NCI-H526 (cell line): ENCODE data around the gene PTPRK.

Experiments
- DNase-seq, 2 experiments: peaks; one replicate each; lab custom pipeline; 2025; lab: John Stamatoyannopoulos, UW

Gene PTPRK

DNA sequence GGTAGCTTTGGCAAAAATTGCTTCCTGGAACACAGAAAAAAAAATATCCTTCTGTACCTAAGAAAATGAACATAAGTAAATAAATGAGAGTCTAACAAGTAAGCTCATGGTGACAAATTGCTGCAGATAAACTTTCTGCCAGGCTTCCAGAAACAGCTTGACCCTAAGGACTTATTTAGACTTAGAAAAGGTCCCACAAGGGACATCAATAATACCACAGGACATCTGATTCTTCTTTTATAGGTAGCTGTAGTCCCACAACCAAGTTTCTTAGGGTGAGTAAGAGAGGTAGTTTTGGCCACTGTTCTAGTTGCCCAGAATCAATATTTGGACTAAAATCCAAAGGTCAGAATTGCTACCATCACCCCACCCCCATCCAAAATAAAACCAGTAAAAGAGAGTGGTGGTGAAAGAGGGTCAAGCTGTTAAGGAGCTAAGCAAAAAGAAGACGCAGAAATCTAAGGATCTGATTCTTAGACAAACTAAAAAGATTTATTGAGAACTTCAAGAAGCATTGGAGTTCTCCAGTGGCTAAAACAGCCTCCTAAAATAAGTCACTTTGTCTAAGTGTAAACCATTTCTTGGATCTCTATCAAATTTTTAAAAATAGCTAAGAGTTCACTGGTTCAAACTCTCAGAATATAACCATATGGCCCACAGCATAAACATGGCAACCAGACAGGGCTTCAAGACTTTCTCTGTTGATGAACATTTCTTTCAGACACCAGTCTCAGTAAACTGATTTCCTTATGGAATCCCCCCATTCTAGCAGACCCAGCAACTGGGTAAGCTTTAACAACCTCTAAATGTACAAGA is 180.6 kb downstream of the PTPRK start:
- DNase-seq, result no peak

DNA sequence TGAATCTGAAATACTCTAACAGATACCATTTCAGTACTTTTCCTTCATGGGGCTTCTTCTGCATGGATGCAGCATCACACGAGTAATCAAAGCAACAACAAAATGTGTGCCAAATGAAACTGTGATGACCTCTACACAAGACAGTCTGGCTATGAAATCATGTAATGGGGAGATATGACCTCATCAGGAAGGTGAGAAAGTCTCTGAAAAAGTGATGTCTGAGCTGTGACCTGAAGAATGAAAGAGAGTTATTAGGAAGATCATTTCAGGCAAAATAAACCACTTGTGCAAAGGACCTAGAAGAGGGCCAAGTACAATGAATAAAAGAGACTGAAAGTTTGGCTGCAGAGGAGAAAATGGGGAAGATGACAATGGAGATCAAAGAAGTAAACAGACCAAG is 182.8 kb downstream of the PTPRK start:
- DNase-seq, result no peak

DNA sequence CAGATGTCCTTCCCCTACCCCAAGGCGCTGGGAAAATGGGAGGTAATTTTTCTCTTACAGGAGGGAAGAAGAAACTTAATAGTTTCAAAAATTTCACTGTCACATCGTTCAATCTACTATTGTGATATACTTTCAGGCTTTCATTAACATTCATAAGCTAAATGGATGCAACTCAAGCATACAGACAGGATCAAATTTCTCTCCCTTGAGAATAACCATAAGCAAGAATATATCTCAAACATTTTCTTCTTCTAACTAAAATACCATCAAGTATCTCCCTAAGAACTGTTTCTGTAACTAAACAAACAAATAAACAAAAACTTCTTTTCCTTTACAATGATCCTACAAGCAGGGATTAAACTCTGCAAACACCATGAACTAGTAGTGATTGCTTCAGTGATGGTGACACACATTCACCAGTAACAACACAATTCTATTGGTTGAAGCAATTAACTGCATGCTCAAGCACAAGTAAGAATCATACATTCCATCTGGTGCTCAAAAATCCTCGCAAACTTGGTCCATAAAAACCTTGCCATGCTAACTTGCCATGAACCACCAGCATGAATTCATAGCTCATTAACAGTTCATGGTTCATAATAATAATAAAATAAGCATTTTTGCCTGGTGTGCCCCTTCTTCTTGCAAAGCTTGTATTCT is 183.8 kb downstream of the PTPRK start:
- DNase-seq, result no peak

DNA sequence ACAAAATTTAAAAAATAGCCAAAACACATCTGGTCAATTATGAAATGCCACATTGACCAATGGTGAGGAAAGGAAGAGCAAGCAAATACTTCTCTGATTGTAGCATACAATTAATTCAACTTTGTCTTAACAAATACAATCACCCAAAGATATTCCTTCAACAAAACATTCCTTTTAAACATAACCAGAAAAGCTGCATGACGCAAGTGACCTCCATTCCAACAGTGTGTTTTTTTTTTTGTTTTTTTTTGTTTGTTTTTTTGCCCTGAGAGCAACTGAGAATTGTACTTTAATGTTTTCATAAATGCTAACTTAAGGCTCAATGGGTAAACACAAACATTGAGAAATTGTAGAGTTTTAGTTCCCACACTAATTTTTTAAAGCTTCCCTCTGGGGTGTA is 184.4 kb downstream of the PTPRK start:
- DNase-seq, result no peak

DNA sequence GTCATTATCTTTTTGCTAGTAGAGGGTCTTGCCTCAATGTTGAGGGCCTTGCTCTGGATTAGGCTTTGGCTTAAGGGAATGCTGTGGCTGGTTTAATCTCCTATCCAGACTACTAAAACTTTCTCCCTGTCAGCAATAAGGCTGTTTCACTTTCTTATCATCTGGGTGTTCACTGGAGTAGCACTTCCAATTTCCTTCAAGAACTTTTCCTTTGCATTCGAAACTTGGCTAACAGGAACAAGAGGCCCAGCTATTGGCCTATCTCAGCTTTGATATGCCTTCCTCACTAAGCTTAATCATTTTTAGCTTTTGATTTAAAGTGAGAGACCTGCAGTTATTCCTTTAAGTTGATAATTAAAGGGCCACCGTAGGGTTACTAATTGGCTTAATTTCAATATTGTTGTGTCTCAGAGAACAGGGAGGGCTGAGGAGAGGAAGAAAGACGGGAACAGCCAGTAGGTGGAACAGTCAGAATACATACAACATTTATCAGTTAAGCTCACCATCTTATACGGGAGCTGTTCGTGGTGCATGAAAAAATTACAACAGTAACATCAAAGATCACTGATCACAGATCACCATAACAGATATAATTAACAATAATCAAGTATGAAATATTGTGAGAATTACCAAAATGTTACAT is 186.7 kb downstream of the PTPRK start:
- DNase-seq, result no peak

DNA sequence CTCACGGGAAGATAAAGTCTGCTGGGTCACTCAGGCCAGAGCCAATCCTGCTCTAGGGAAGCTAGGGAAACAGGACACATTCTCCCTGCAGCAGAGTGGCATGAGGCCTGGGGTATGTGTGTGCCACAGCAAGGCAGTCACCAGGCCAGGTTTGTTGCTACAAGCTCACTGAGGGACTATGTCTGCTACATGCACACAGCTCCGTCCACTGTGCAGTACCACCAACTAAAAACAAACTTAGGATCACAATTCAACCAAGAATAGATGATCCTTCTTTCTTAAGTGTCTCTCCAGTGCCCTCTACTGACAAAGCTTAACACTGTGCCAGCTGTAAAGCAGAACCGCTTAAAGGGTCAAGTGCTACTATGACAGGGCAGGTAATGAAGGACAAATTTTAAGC is 192.5 kb downstream of the PTPRK start:
- DNase-seq, result peak; percentile 16 to 65

DNA sequence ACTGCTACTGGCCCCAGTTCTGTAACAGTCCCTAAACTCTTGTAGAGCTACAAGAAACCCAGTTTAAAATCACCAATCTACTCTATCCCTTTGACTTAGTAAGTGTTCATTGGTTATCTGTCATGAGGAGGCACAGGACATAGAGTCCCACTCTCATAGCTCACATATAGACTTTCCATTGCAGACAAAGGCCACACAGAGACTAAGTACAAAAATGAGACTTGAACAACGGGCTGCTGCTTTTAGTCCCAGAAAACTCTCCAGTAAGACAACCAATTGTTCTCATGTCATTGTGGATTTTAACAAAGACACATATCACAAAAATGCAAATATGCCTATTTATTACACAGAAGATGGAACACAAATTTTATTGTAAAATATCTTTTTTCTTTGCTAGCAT is 197.4 kb downstream of the PTPRK start:
- DNase-seq, result no peak

DNA sequence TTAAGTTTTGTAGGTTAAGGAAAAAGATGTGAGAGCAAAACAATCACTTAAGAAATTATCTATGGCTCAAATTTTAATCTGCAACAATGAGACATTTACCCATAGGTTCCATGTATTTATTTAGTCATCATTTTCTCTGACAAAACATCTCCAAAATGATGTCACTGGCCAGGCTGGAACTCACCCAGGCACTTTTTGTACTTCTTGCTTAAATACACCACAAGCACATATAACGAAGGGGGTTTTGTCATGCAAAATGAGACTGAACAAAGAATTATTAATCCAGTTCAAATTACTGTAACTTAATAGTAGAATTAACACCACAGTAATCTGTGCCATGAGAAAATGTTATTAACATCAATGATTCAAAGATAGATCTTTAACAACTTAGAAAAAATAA is 200.5 kb downstream of the PTPRK start:
- no peak for DNase-seq

DNA sequence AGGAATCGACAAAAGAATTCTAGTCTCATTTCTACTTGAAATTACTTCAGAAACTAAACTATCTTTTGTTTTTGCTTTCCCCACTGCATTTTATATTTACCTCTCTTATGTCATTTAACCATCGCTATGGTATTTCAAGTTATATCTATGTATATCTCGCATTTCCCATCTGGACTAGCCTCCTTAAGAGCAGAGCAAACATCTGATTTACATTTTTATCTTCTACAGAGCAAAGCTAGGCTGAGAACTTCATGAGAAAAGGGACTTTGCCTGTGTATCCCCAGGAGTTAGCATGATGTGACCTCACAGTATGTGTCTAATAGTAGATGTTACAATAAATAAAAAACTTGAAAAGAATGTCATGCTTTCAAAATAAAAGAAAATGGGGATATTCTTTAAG is 201.2 kb downstream of the PTPRK start:
- no peak for DNase-seq

DNA sequence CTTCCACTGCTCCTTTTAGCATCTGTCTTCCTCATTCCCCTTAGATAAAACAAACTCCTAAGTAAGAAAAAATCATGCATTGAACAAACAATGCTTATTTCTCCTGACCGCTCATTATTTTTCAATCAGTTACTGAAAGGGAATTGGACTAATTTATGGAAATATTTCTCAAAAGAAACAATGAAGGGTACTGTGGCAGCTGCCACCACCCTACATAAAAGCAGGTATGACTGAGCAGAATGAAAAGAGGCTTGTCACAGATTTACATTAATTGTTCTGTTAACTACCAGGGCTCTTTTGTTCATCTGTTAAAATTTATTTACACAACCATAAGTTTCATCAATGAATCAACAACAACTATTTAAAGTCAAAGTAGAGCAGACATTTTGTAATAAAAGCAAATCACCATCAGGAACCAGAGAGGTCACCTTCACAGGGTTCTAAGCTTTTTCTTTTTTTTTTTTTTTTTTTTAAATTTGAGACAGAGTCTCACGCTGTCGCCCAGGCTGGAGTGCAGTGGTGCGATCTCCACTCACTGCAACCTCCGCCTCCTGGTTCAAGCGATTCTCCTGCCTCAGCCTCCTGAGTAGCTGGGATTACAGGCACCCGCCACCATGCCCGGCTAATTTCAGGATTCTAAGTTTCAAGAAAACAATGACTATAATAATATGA is 204.0 kb downstream of the PTPRK start:
- DNase-seq, result peak; percentile 3 to 4

DNA sequence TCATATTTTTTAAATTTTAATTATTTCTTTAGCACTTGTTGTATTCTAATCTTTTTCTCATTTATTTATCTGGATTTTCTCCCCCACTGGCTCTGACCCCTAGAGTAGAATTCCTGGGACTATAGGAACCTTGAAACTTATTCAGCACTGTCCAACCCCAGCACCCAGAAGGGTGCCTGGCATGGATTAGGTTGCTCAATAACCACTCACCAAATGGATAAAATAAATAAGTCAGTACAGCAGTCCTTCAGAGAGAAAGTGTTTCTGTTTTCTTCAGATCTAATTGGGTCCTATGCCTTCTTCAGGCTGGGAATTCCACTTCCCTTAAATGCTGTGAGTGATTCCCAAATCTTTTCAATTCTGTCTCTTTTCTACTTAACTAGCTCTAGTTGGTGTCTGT is 206.2 kb downstream of the PTPRK start:
- DNase-seq, result no peak

DNA sequence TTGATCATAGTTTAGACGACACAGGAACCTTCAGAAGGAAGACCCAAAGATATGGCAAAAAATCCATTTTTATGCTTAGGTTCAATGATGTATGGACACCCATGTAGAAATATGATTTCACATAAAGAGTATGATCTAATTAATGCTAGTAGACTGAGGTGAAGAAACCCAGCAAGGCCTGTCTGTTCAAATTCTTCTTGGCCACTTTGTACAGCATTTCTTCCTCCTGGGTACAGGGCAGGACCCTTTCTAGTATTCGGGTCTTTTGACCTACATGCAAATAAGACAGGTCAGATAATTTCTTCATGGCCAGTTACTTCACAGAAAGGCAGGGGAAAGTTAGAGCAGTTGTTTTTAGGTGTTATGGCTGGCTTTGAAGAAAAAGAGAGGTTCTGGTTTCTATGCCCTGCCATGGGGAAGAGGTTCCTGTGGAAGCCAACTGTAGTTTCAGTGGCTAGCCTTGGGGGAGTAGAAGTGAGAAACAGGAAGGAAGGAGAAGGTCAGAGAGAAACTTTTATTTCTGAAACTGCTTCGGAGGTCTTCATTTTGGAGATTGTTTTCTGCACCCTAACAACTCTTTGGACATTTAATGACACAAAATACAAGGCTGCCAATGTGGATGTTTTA is 208.3 kb downstream of the PTPRK start:
- DNase-seq, result no peak

DNA sequence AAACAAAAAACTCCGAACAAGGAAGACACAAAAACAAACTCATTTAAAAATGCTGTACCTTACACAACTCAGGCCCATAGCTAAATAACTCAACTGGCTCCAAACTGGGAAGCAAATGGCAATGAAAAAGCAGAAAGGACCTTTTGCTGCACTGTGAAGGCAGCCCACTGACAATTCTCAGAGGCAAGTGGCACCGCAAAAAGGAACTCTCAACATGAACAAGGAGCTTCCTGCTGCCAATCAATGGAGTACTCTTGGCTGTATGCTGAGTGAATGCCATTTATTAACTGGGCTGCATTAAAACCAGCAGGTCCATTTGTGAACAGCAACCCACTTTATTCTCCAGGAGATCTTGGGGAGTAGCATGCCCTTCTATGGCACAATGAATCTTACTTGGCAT is 209.9 kb downstream of the PTPRK start:
- DNase-seq, result no peak

DNA sequence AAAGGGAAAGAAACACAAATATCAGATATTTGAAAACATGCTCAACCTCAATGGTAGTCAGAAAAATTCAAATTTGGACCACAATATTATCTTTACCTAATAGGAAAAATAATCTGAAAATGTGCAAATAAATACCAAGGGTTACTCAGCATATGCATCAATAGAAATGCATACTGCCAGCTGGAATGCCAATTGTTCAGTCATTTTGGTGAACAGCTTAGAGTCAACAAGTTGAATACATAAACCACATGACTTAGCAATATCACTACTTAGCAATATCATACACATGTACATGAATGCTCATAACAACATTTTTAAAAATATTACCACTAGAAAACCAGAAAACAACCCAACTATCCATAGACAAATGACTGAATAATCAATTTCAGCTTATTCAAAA is 212.7 kb downstream of the PTPRK start:
- DNase-seq, result no peak

DNA sequence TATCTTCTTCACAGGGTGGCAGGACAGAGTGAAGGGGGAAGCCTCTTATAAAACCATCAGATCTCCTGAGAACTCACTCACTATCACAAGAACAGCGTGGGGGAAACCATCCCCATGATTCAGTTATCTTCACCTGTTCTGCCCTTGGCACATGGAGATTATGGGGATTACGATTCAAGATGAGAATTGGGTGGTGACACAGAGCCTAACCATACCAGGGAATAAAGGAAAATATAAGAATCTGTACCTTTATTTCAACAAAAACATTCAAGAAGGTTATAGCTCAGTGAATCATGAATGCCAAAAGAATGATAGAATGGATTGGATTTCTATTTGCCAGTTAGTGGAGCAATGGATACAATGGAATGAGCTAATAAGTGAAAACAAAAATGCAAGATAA is 214.4 kb downstream of the PTPRK start:
- no peak for DNase-seq

DNA sequence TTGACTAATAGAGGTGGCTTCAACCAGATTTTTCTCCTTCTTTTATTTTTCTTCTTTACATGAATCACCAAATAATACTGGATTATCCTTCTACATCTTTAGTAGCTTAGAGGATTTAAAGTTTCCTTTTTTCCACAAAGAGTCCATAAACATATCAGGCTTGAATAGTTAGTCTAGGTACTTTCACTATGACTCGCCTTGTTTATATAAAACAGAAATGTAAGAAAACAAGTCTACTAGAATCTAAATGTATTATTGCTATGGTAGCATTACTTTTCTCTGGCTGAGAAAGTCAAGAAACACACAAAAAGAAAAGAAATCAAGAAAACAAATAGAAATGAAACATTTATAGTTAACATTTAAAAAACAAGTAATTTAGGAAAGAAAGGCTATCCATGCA is 215.2 kb downstream of the PTPRK start:
- no peak for DNase-seq

DNA sequence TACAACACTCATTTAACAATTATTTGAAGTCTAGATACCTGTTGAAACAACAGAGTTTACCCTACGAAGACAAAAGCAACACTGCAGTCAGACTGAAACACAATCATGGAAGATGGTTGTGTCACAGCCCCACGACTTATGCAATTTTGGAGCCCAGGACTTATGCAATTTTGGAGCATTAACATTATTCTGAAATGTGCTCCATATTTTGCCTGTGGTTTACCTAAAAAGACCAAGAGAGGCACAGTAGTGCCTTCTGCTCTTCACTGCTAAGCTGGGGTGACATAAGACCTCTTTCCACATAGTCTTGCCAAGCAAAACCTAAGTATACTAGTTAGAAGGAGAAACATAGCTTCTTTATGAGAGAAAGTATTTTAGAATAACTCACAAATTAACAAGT is 216.5 kb downstream of the PTPRK start:
- no peak for DNase-seq

DNA sequence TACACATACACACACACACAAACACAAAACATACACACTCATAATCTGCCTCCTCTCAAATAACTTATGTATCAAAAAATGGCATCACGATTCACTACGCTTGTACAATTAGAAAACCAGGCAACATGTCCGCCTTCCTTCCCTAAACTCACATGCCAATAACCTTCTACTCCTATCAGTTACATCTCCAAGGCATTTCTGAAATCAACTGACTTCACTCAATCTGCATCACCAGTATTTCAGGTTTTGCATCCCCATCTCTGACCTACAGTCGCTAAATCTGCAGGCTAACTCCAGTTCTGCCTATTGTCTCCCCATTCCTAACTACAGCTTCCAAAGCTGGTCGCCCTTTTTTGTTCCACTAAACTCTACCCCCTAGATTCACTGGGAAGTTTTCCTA is 217.5 kb downstream of the PTPRK start:
- no peak for DNase-seq

DNA sequence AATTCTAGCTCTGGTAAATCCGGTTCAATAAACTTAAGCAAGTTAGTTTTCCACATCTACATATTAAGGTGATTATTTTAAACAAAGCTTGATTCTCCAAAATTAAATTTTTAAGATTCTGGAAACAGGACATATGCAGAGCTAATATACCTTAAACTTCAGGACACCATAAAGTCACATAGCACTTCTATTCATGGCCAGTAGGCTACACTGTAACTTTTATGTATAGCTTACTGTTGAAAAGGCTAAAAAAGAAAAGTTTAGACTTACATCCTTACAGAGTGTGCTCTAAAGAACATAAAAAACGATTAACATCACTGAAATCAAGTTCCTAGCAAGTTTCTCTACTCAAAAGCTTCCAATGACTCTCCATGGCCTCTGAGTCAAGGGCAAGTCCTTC is 224.7 kb downstream of the PTPRK start:
- DNase-seq, result no peak

DNA sequence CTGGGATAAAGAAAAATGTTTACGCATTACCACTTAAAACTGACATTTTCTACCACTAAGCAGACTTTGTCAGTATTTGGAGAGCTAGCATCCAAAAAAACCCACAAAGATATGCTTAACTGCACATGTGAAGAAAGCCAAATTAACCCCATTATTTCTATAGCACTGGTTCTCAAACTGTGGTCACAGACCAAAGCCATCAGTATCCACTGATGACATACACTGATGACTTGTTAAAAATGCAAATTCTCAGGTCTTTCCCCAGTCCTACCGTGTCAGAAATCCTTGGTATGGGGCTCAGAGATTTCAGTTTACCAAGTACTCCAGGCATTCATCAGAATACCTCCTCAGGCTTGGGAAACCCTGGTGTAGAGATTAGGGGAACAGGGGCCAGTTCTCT is 230.2 kb downstream of the PTPRK start:
- DNase-seq, result no peak

DNA sequence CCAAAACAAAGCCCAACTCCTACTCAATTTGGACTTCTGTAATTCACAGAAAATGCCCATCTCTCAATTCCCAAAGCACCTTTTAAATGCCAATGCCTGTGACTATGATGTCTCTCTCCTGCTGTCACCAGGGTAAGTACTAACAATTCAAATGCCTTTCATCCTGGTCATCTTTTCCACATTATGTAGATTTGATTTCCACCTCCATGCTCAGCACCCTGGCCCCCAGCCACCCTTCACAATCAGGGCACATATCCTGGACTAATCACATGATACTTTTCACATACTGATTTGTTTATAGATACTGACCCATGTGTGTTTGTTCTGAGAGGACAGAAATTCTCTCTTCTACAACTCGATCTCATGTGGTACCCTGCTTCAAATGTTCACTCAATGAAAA is 236.3 kb downstream of the PTPRK start:
- DNase-seq, result no peak

DNA sequence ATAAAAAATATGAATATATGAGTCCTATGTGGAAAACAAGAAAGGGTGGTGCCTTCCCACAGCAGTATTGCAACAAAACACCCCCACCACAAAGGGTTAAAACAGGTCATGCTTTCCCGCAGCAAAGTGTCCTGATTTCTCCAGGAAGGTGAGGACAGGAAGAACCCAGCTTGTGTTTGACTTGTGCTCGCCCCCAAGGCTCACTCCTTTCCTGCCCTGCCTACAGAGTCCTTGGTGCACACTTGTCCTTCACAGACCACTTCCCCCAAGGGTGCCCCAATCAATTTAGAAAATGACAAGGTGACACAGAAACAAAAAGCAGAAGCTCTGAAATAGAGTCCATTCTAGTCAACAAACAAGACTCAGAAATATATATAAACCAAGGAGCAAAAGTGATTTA is 237.4 kb downstream of the PTPRK start:
- DNase-seq, result no peak
